ENCODE measurements around the gene AGAP3.

AGAP3 gene

GRCh38 chr7:151117565-151117964, 31.3 kb downstream of the AGAP3 start:
- no peak for TF ChIP-seq CTCF (IDR thresholded peaks at IDR 0.05; ENCODE audit: low read depth, low read length)
- no peak overlapping the region for H3K4me3 ChIP-seq (replicated peaks in 1 of 2; ENCODE audit: low read depth in 2 of 2, low read length in 2 of 2)
- no peak for DNase-seq (ENCODE audit: low read depth in 2 of 2)

GRCh38 chr7:151118108-151119054, 32.1 kb downstream of the AGAP3 start:
- no peak for DNase-seq (ENCODE audit: low read depth in 2 of 2)
- TF ChIP-seq CTCF (IDR thresholded peaks at IDR 0.05; ENCODE audit: low read depth, low read length) = no peak
- no peak overlapping the region for H3K4me3 ChIP-seq (replicated peaks in 1 of 2; ENCODE audit: low read depth in 2 of 2, low read length in 2 of 2)

- H3K4me3 ChIP-seq (replicated peaks in 1 of 2; ENCODE audit: low read depth in 2 of 2, low read length in 2 of 2) = no peak overlapping the region
- no peak for DNase-seq (ENCODE audit: low read depth in 2 of 2)
- no peak for TF ChIP-seq CTCF (IDR thresholded peaks at IDR 0.05; ENCODE audit: low read depth, low read length)
Measured at GRCh38 chr7:151119055-151119415, 32.8 kb downstream of the AGAP3 start.

- no peak for DNase-seq (ENCODE audit: low read depth in 2 of 2)
- TF ChIP-seq CTCF (IDR thresholded peaks at IDR 0.05; ENCODE audit: low read depth, low read length) = no peak
Measured at GRCh38 chr7:151119902-151120301, 33.6 kb downstream of the AGAP3 start.

GRCh38 chr7:151120896-151121295, 34.6 kb downstream of the AGAP3 start:
- no peak for DNase-seq (ENCODE audit: low read depth in 2 of 2)
- H3K4me3 ChIP-seq (replicated peaks in 1 of 2; ENCODE audit: low read depth in 2 of 2, low read length in 2 of 2) = no peak overlapping the region
- no peak for TF ChIP-seq CTCF (IDR thresholded peaks at IDR 0.05; ENCODE audit: low read depth, low read length)

More at GRCh38 chr7:151119902-151120301, 33.6 kb downstream of the AGAP3 start:
- no peak overlapping the region for H3K4me3 ChIP-seq (replicated peaks in 1 of 2; ENCODE audit: low read depth in 2 of 2, low read length in 2 of 2)

GRCh38 chr7:151121380-151122170, 35.3 kb downstream of the AGAP3 start:
- H3K4me3 ChIP-seq (replicated peaks in 1 of 2; ENCODE audit: low read depth in 2 of 2, low read length in 2 of 2) = no peak overlapping the region
- DNase-seq (ENCODE audit: low read depth in 2 of 2) = no peak
- TF ChIP-seq CTCF (IDR thresholded peaks at IDR 0.05; ENCODE audit: low read depth, low read length) = no peak
